WTC11 (cell line): ENCODE data around the gene ZNF672. TPM values are rescaled to one million over a fixed set of nuclear protein-coding genes. Genes with fewer than 3 reads are reported as not detected.

Experiments
- ATF3 ChIP-seq: sonication (generic); formaldehyde crosslinking; conservative IDR thresholded peaks from 2 replicates; pipeline ENCODE4 v1.8.1; 2022; ENCODE audit warnings: mild to moderate bottlenecking, missing genetic modification reagents
- CDX4 ChIP-seq: fragments of 250-450 bp; sonication (Bioruptor Pico); IDR thresholded peaks from 2 replicates; pipeline ENCODE4 v1.9.0; 2021; ENCODE audit warnings: moderate library complexity, mild to moderate bottlenecking, inconsistent platforms, borderline replicate concordance
- CREM ChIP-seq: sonication (generic); formaldehyde crosslinking; IDR thresholded peaks from 2 replicates; pipeline ENCODE4 v1.8.1; 2022; ENCODE audit warnings: mild to moderate bottlenecking, missing genetic modification reagents, moderate library complexity
- E2F4 ChIP-seq: sonication (generic); formaldehyde crosslinking; IDR thresholded peaks from 2 replicates; pipeline ENCODE4 v1.8.1; 2022; ENCODE audit warnings: low read depth, mild to moderate bottlenecking, moderate library complexity, missing genetic modification reagents, borderline replicate concordance
- EMX1 ChIP-seq: fragments of 250-450 bp; sonication (Bioruptor Pico); IDR thresholded peaks from 2 replicates; pipeline ENCODE4 v1.8.0; 2021; ENCODE audit warnings: mild to moderate bottlenecking
- ETV6 ChIP-seq: sonication (generic); formaldehyde crosslinking; IDR thresholded peaks from 2 replicates; pipeline ENCODE4 v1.8.1; 2022; ENCODE audit warnings: mild to moderate bottlenecking, missing genetic modification reagents
- FOXP1 ChIP-seq: sonication (generic); formaldehyde crosslinking; IDR thresholded peaks from 2 replicates; pipeline ENCODE4 v1.8.0; 2022; ENCODE audit warnings: missing genetic modification reagents, mild to moderate bottlenecking, moderate library complexity, borderline replicate concordance
- JUN ChIP-seq: sonication (generic); formaldehyde crosslinking; IDR thresholded peaks from 2 replicates; pipeline ENCODE4 v1.8.0; 2023; ENCODE audit warnings: mild to moderate bottlenecking, missing genetic modification reagents
- MXD4 ChIP-seq: fragments of 250-450 bp; sonication (Bioruptor Pico); IDR thresholded peaks from 2 replicates; pipeline ENCODE4 v1.8.0; 2021; ENCODE audit warnings: mild to moderate bottlenecking, moderate library complexity, borderline replicate concordance
- NFYB ChIP-seq: sonication (generic); formaldehyde crosslinking; conservative IDR thresholded peaks from 2 replicates; pipeline ENCODE4 v1.8.0; 2022; ENCODE audit warnings: low read depth, missing genetic modification reagents
- NR3C1 ChIP-seq: sonication (generic); formaldehyde crosslinking; conservative IDR thresholded peaks from 2 replicates; pipeline ENCODE4 v1.8.1; 2023; ENCODE audit warnings: low read depth, mild to moderate bottlenecking, missing genetic modification reagents
- PRRX2 ChIP-seq: fragments of 250-450 bp; sonication (Bioruptor Pico); IDR thresholded peaks from 2 replicates; pipeline ENCODE4 v1.8.0; 2021; ENCODE audit warnings: mild to moderate bottlenecking
- RORB ChIP-seq: fragments of 250-450 bp; sonication (Bioruptor Pico); IDR thresholded peaks from 2 replicates; pipeline ENCODE4 v1.9.0; 2021; ENCODE audit warnings: mild to moderate bottlenecking
- SMAD4 ChIP-seq: sonication (generic); formaldehyde crosslinking; IDR thresholded peaks from 2 replicates; pipeline ENCODE4 v1.8.0; 2022; ENCODE audit warnings: mild to moderate bottlenecking, missing genetic modification reagents
- STAT6 ChIP-seq: sonication (generic); formaldehyde crosslinking; conservative IDR thresholded peaks from 2 replicates; pipeline ENCODE4 v1.8.1; 2023; ENCODE audit warnings: mild to moderate bottlenecking, low read depth, missing genetic modification reagents, moderate library complexity
- ZNF396 ChIP-seq: fragments of 250-450 bp; sonication (Bioruptor Pico); IDR thresholded peaks from 2 replicates; pipeline ENCODE4 v1.8.0; 2021; ENCODE audit warnings: mild to moderate bottlenecking, moderate library complexity, borderline replicate concordance
- total RNA-seq: library from RNA; stranded (reverse); gene quantifications from 3 replicates; pipeline ENCODE4 v1.2.3, GENCODE V29; 2021
- TF ChIP-seq, protein P1 (sequence below): sonication (generic); formaldehyde crosslinking; IDR thresholded peaks from 2 replicates; pipeline ENCODE4 v1.8.0; 2023; ENCODE audit warnings: missing genetic modification reagents
- TF ChIP-seq, protein P2 (sequence below): fragments of 250-450 bp; sonication (Bioruptor Pico); IDR thresholded peaks from 2 replicates; pipeline ENCODE4 v1.8.0; 2021; ENCODE audit warnings: mild to moderate bottlenecking
- TF ChIP-seq, protein P3 (sequence below): sonication (generic); formaldehyde crosslinking; IDR thresholded peaks from 2 replicates; pipeline ENCODE4 v1.8.0; 2022; ENCODE audit warnings: mild to moderate bottlenecking, missing genetic modification reagents
- TF ChIP-seq, protein P4 (sequence below): fragments of 250-450 bp; sonication (Bioruptor Pico); IDR thresholded peaks from 2 replicates; pipeline ENCODE4 v1.9.0; 2021; ENCODE audit warnings: mild to moderate bottlenecking

The ZNF672 gene
- total RNA-seq, 1 experiment from 2014 or later, result 37.9 TPM

DNA sequence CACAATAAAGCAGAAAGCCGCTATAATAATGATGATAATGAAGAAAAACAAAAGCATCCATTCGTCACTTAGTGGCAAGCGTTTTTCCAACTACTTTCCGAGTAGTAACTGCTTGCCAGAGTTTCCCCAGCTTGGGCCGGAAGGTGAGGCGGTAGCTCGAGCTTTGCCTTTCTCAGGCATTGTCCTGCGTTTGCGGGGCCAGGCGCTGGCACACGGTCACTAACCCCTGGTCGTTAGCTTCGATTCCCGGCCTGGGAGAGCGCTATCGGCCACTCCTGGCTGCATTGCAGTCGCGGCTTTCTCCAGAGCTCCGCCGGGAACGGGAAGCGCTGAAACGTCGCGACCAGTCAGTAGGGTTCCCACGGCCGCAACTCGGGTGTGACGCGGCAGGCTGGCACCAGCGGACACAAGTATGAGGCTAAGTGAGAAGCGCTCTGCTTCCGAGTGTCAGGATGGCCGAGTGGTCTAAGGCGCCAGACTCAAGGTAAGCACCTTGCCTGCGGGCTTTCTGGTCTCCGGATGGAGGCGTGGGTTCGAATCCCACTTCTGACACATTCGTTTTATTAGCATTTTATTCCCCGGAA, 35.5 kb downstream of the ZNF672 start (continued):
- TF ChIP-seq, protein P1, sequence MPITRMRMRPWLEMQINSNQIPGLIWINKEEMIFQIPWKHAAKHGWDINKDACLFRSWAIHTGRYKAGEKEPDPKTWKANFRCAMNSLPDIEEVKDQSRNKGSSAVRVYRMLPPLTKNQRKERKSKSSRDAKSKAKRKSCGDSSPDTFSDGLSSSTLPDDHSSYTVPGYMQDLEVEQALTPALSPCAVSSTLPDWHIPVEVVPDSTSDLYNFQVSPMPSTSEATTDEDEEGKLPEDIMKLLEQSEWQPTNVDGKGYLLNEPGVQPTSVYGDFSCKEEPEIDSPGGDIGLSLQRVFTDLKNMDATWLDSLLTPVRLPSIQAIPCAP (CRISPR knock-in tag), result no peak
- TF ChIP-seq EMX1 (CRISPR knock-in tag), result no peak
- no peak for TF ChIP-seq NR3C1
- no peak for TF ChIP-seq E2F4 (CRISPR knock-in tag)
- no peak for TF ChIP-seq RORB
- no peak for TF ChIP-seq MXD4 (CRISPR knock-in tag)
- TF ChIP-seq, protein P2, sequence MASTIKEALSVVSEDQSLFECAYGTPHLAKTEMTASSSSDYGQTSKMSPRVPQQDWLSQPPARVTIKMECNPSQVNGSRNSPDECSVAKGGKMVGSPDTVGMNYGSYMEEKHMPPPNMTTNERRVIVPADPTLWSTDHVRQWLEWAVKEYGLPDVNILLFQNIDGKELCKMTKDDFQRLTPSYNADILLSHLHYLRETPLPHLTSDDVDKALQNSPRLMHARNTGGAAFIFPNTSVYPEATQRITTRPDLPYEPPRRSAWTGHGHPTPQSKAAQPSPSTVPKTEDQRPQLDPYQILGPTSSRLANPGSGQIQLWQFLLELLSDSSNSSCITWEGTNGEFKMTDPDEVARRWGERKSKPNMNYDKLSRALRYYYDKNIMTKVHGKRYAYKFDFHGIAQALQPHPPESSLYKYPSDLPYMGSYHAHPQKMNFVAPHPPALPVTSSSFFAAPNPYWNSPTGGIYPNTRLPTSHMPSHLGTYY, result no peak
- TF ChIP-seq STAT6 (CRISPR knock-in tag), result no peak
- TF ChIP-seq SMAD4, result no peak
- 0 out of 2 replicates have a peak, but pooled peaks have one; percentile 53 for TF ChIP-seq CREM (CRISPR knock-in tag)
- TF ChIP-seq, protein P3, sequence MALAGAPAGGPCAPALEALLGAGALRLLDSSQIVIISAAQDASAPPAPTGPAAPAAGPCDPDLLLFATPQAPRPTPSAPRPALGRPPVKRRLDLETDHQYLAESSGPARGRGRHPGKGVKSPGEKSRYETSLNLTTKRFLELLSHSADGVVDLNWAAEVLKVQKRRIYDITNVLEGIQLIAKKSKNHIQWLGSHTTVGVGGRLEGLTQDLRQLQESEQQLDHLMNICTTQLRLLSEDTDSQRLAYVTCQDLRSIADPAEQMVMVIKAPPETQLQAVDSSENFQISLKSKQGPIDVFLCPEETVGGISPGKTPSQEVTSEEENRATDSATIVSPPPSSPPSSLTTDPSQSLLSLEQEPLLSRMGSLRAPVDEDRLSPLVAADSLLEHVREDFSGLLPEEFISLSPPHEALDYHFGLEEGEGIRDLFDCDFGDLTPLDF (CRISPR knock-in tag), result no peak
- TF ChIP-seq CDX4, result no peak
- no peak; the same call in 1 of the 2 replicates for TF ChIP-seq NFYB
- peak; percentile 56; the same call in 1 of the 2 replicates for TF ChIP-seq ETV6 (CRISPR knock-in tag)
- TF ChIP-seq, protein P4, sequence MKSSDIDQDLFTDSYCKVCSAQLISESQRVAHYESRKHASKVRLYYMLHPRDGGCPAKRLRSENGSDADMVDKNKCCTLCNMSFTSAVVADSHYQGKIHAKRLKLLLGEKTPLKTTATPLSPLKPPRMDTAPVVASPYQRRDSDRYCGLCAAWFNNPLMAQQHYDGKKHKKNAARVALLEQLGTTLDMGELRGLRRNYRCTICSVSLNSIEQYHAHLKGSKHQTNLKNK, result no peak
- TF ChIP-seq ATF3 (CRISPR knock-in tag), result no peak
- no peak for TF ChIP-seq PRRX2 (CRISPR knock-in tag)
- TF ChIP-seq ZNF396, result no peak
- no peak; the same call in 1 of the 2 replicates for TF ChIP-seq FOXP1 (CRISPR knock-in tag)
- TF ChIP-seq JUN, result no peak
- TF ChIP-seq, all 79 proteins: peak for 8
